GM12872 (cell line): ENCODE measurements around the gene EBI3.

ENCODE experiments used
- CTCF ChIP-seq: IDR thresholded peaks from 3 replicates; pipeline ENCODE4 v1.5.1; 2011; ENCODE audit warnings: low read depth, mild to moderate bottlenecking, low read length, moderate library complexity; ENCODE audit not compliant: insufficient read depth

Gene EBI3

GRCh38 chr19:4224470-4224869 is 4.9 kb upstream of the EBI3 start:
- TF ChIP-seq CTCF = no peak

- TF ChIP-seq CTCF = no peak
These were observed 3.4 kb upstream of the EBI3 start for GRCh38 chr19:4225885-4226284.

GRCh38 chr19:4227771-4228170 is 1.6 kb upstream of the EBI3 start:
- TF ChIP-seq CTCF = no peak

- TF ChIP-seq CTCF = no peak
These were observed 551 bp upstream of the EBI3 start for GRCh38 chr19:4228765-4229178.

GRCh38 chr19:4232614-4233281 is 3.4 kb downstream of the EBI3 start:
- no peak for TF ChIP-seq CTCF

GRCh38 chr19:4233282-4233853 is 4.0 kb downstream of the EBI3 start:
- peak; percentile 97 for TF ChIP-seq CTCF

- no peak for TF ChIP-seq CTCF
These were observed 5.0 kb downstream of the EBI3 start for GRCh38 chr19:4234142-4234861.
